ENCODE results near the gene LRRC56. TPM values are rescaled to one million over a fixed set of nuclear protein-coding genes. Genes with fewer than 3 reads are reported as not detected.

The LRRC56 gene
- total RNA-seq, 1 donor from 2014 or later: not detected

- H3K36me3 ChIP-seq: peaks cover 69 to 77% of the 10 kb centered on the region in 2 donors
- no peaks in the 10 kb centered on the region for H3K9me3 ChIP-seq
- intact Hi-C loops (cut with DNase I): no loop called here
- no peaks in the 10 kb centered on the region for H3K4me1 ChIP-seq
- H3K27ac ChIP-seq: no peak overlapping the region
- no peak for TF ChIP-seq CTCF (IDR thresholded peaks at IDR 0.05)
- H3K4me3 ChIP-seq: no peak overlapping the region
- H3K27me3 ChIP-seq: no peaks in the 10 kb centered on the region
- DNase-seq (ENCODE audit: low spot score in 2 of 2): no peak
Observed at GRCh38 chr11:494761-495536, 42.4 kb upstream of the LRRC56 start.

GRCh38 chr11:495537-495931, 41.8 kb upstream of the LRRC56 start:
- intact Hi-C loops (cut with DNase I): no loop called here
- peaks cover 69 to 77% of the 10 kb centered on the region in 2 donors for H3K36me3 ChIP-seq
- DNase-seq (ENCODE audit: low spot score in 2 of 2): no peak

GRCh38 chr11:496834-497564, 40.3 kb upstream of the LRRC56 start:
- Histone ChIP-seq H3K4me3 (no peak overlapping the region), H3K9me3 (no peaks in the 10 kb centered on the region), H3K27ac (no peak overlapping the region), H3K4me1 (no peaks in the 10 kb centered on the region), H3K36me3 (peaks cover 81 to 87% of the 10 kb centered on the region in 2 donors), H3K27me3 (no peaks in the 10 kb centered on the region)
- TF ChIP-seq CTCF (IDR thresholded peaks at IDR 0.05): no peak
- intact Hi-C loops (cut with DNase I): no loop called here
- DNase-seq (ENCODE audit: low spot score in 2 of 2): peak in 1 of 2 donors; percentile 58

More at GRCh38 chr11:495537-495931, 41.8 kb upstream of the LRRC56 start:
- Histone ChIP-seq H3K4me1 (no peaks in the 10 kb centered on the region), H3K9me3 (no peaks in the 10 kb centered on the region), H3K27me3 (no peaks in the 10 kb centered on the region), H3K4me3 (no peak overlapping the region), H3K27ac (no peak overlapping the region)
- no peak for TF ChIP-seq CTCF (IDR thresholded peaks at IDR 0.05)

- H3K4me3 ChIP-seq: no peak overlapping the region
- DNase-seq (ENCODE audit: low spot score in 2 of 2): peak in 1 of 2 donors; percentile 60
- no peak overlapping the region for H3K27ac ChIP-seq
- H3K27me3 ChIP-seq: no peaks in the 10 kb centered on the region
- H3K36me3 ChIP-seq: peaks cover 81 to 82% of the 10 kb centered on the region in 2 donors
- no peak for TF ChIP-seq CTCF (IDR thresholded peaks at IDR 0.05)
- H3K4me1 ChIP-seq: peaks cover 0 to 4% of the 10 kb centered on the region in 2 donors
- intact Hi-C loops (cut with DNase I): no loop called here
- H3K9me3 ChIP-seq: no peaks in the 10 kb centered on the region
Observed at GRCh38 chr11:497565-498296, 39.6 kb upstream of the LRRC56 start.

GRCh38 chr11:498297-499181, 38.8 kb upstream of the LRRC56 start:
- H3K27me3 ChIP-seq: no peaks in the 10 kb centered on the region
- no peak overlapping the region for H3K27ac ChIP-seq
- H3K4me1 ChIP-seq: peaks cover 0 to 10% of the 10 kb centered on the region in 2 donors
- no peak for TF ChIP-seq CTCF (IDR thresholded peaks at IDR 0.05)
- intact Hi-C loops (cut with DNase I): no loop called here
- peak in 1 of 2 donors; percentile 63 for DNase-seq (ENCODE audit: low spot score in 2 of 2)
- no peaks in the 10 kb centered on the region for H3K9me3 ChIP-seq
- H3K36me3 ChIP-seq: peaks cover 76 to 79% of the 10 kb centered on the region in 2 donors
- no peak overlapping the region for H3K4me3 ChIP-seq
